22Rv1 (cell line): ENCODE data around the gene NAB2.

ENCODE experiments used
- ZFX ChIP-seq: fragments of 450-650 bp; IDR thresholded peaks from 2 replicates; pipeline ENCODE4 v1.6.1; 2017; ENCODE audit warnings: antibody characterized with exemption, borderline replicate concordance
- TF ChIP-seq, protein P1 (sequence below): fragments of 450-650 bp; IDR thresholded peaks from 2 replicates; pipeline ENCODE4 v1.5.1; 2017; ENCODE audit warnings: mild to moderate bottlenecking

DNA sequence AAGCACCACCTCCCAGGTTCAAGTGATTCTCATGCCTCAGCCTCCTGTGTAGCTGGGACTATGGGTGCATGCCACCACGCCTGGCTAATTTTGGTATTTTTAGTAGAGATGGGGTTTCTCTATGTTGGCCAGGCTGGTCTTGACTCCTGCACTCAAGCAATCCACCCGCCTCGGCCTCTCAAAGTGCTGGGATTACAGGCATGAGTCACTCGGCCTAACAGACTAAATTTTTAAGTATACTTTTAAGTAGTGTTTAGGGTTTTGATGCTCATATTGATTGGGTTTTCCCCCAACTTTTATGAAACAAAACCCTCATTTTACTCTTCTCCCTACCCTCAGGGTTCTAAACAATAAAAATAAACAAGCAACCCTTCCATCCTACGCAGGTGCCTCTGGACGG is 44.4 kb upstream of the NAB2 start:
- TF ChIP-seq, protein P1, sequence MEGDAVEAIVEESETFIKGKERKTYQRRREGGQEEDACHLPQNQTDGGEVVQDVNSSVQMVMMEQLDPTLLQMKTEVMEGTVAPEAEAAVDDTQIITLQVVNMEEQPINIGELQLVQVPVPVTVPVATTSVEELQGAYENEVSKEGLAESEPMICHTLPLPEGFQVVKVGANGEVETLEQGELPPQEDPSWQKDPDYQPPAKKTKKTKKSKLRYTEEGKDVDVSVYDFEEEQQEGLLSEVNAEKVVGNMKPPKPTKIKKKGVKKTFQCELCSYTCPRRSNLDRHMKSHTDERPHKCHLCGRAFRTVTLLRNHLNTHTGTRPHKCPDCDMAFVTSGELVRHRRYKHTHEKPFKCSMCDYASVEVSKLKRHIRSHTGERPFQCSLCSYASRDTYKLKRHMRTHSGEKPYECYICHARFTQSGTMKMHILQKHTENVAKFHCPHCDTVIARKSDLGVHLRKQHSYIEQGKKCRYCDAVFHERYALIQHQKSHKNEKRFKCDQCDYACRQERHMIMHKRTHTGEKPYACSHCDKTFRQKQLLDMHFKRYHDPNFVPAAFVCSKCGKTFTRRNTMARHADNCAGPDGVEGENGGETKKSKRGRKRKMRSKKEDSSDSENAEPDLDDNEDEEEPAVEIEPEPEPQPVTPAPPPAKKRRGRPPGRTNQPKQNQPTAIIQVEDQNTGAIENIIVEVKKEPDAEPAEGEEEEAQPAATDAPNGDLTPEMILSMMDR, result no peak
- no peak for TF ChIP-seq ZFX
